Measurements from ENCODE around the gene CALD1. TPM values are rescaled to one million over a fixed set of nuclear protein-coding genes. Genes with fewer than 3 reads are reported as not detected.

The CALD1 gene
- total RNA-seq, 1 experiment from 2014 or later = 107 TPM

DNA sequence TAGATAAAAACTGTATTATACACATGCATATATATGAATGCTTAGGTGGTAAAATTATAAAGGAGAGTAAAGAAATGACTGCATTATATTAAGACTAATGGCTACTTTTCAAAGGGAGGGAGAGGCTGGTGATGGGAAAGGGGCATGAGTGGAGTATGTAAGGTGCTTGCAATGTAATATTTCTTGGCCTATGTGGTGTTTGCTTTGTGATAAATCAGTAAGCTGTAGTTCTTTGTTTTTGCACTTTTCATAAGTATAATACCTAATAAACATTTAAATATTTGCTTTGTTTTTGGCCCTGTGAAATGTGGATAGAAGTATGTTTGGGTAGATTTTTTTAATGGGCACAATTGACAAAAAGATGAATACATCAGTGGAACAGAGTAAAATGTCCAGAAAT is 232.8 kb downstream of the CALD1 start:
- Histone ChIP-seq H3K9me3 (ENCODE audit: control insufficient read depth, low read depth, low read length) (no peaks in the 10 kb centered on the region), H4K5ac (ENCODE audit: insufficient read length, low read depth, low read length) (no peak overlapping the region), H3K4me2 (ENCODE audit: insufficient read depth, insufficient read length, low read length) (no peak overlapping the region), H2BK120ac (ENCODE audit: low read depth, low read length, poor library complexity, severe bottlenecking) (no peak overlapping the region), H2BK5ac (ENCODE audit: insufficient read length, low read length) (no peak overlapping the region), H3K4me1 (ENCODE audit: insufficient read depth, low read length) (no peaks in the 10 kb centered on the region), H3K56ac (ENCODE audit: insufficient read length, low read depth, low read length) (no peak overlapping the region), H3K79me1 (ENCODE audit: insufficient read depth, low read depth, low read length, poor library complexity, severe bottlenecking) (no peaks in the 10 kb centered on the region), H2BK20ac (ENCODE audit: low read depth, low read length, poor library complexity, severe bottlenecking) (no peak overlapping the region), H2AFZ (ENCODE audit: low read length) (no peak overlapping the region), H3K27ac (ENCODE audit: insufficient read length, low read depth, low read length) (no peak overlapping the region), H3K27me3 (ENCODE audit: insufficient read depth, low read length) (no peaks in the 10 kb centered on the region), H3K14ac (ENCODE audit: insufficient read depth, low read length) (no peak overlapping the region), H4K91ac (ENCODE audit: insufficient read length, low read depth, low read length) (no peak overlapping the region), H3K4ac (ENCODE audit: low read depth, low read length) (no peak overlapping the region), H3K79me2 (ENCODE audit: insufficient read depth, low read length) (no peaks in the 10 kb centered on the region), H3T11ph (ENCODE audit: low read length) (no peak overlapping the region), H4K8ac (replicated peaks; ENCODE audit: insufficient read length, low read depth, low read length) (no peak overlapping the region), H4K20me1 (ENCODE audit: control insufficient read depth, insufficient read depth, insufficient read length) (no peaks in the 10 kb centered on the region), H2AK5ac (ENCODE audit: insufficient read length, low read length) (no peak overlapping the region), H3K23ac (ENCODE audit: insufficient read length, low read depth, low read length) (no peak overlapping the region), H3K23me2 (ENCODE audit: insufficient read length, low read depth, low read length, poor library complexity, severe bottlenecking) (no peaks in the 10 kb centered on the region), H2BK12ac (ENCODE audit: insufficient read length, low read depth, low read length) (no peak overlapping the region), H3K18ac (ENCODE audit: insufficient read length, low read depth, low read length) (no peak overlapping the region), H2BK15ac (ENCODE audit: low read depth, low read length) (no peak overlapping the region), H3K9ac (ENCODE audit: extremely low read depth, insufficient read length, low read length) (no peak overlapping the region)
- Mint-ChIP-seq H3K4me1 (no peaks in the 10 kb centered on the region), H3K27ac (no peak overlapping the region), H3K4me3 (no peak overlapping the region), H3K9me3 (peaks cover 3 to 7% of the 10 kb centered on the region in 2 experiments; a peak in 1 of 5 replicates), H3K36me3 (ENCODE audit: insufficient read depth in 1 of 3, low read depth in 3 of 3) (no peaks in the 10 kb centered on the region; a peak in 2 of 7 replicates), H3K27me3 (ENCODE audit: low read depth) (no peaks in the 10 kb centered on the region)
- TF ChIP-seq, protein P1, sequence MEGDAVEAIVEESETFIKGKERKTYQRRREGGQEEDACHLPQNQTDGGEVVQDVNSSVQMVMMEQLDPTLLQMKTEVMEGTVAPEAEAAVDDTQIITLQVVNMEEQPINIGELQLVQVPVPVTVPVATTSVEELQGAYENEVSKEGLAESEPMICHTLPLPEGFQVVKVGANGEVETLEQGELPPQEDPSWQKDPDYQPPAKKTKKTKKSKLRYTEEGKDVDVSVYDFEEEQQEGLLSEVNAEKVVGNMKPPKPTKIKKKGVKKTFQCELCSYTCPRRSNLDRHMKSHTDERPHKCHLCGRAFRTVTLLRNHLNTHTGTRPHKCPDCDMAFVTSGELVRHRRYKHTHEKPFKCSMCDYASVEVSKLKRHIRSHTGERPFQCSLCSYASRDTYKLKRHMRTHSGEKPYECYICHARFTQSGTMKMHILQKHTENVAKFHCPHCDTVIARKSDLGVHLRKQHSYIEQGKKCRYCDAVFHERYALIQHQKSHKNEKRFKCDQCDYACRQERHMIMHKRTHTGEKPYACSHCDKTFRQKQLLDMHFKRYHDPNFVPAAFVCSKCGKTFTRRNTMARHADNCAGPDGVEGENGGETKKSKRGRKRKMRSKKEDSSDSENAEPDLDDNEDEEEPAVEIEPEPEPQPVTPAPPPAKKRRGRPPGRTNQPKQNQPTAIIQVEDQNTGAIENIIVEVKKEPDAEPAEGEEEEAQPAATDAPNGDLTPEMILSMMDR (conservative IDR thresholded peaks at IDR 0.05) = no peak
- DNase-seq = no peak

Other genes starting within 250 kb of the CALD1 start
- gene AKR1B15, start 230.5 kb upstream of the CALD1 start, total RNA-seq (2021) = not detected in 2 replicates
- gene BPGM, start 132.8 kb upstream of the CALD1 start, total RNA-seq (2021) = 14.0 and 14.4 TPM in 2 replicates
- gene AGBL3, start 206.9 kb downstream of the CALD1 start, total RNA-seq (2021) = 1.2 and 2.4 TPM in 2 replicates

Measured in H9 (cell line).